GM12878 (cell line): Measurements from ENCODE around the gene CALB2. TPM values are rescaled to one million over a fixed set of nuclear protein-coding genes. Genes with fewer than 3 reads are reported as not detected.

Experiments used
- ATAC-seq: fragments of 200-7000 bp; cut with Tn5 transposase; 3 replicates; pipeline ENCODE4 v1.9.1; 2020; ENCODE audit warnings: mild to moderate bottlenecking, moderate library complexity
- BruUV-seq: library from RNA; stranded (reverse); fragments of 400-500 nt; replicated peaks from 2 replicates; lab custom pipeline; 2021; lab: Mats Ljungman, UMichigan
- CTCF ChIA-PET: fragments of 300-600 bp; sonication (Branson Sonifier 250); formaldehyde crosslinking; extraction: SDS; loops from one replicate; lab custom pipeline; 2021; ENCODE audit warnings: inconsistent platforms; lab: Yijun Ruan, JAX
- POLR2A ChIA-PET: fragments of 350-600 bp; formaldehyde crosslinking; extraction: SDS; loops from one replicate; lab custom pipeline; 2021; ENCODE audit warnings: inconsistent platforms; lab: Charles Lee
- RAD21 ChIA-PET: fragments of 300-600 bp; sonication (Branson Sonifier 250); formaldehyde crosslinking; loops from one replicate; lab custom pipeline; 2023; ENCODE audit warnings: antibody characterized with exemption; ENCODE audit not compliant: unreplicated experiment; lab: Charles Lee
- SMC1A ChIA-PET: fragments of 300-600 bp; sonication (Branson Sonifier 250); formaldehyde crosslinking; loops from one replicate; lab custom pipeline; 2023; ENCODE audit not compliant: unreplicated experiment, uncharacterized antibody; lab: Charles Lee
- DNase-seq: peaks from one replicate; pipeline ENCODE4 v3.0.0-alpha.2; 2011; ENCODE audit warnings: low read depth, low spot score
- FAIRE-seq: peaks from 3 replicates; lab custom pipeline; 2011; peaks lifted over from hg19 to GRCh38; lab: Jason Lieb, UNC
- H2AFZ ChIP-seq: 2 replicates; pipeline ENCODE4 v1.6.0; 2011; ENCODE audit warnings: low read depth, low read length, control low read depth; ENCODE audit not compliant: control insufficient read depth
- H3K27ac ChIP-seq: 2 replicates; pipeline ENCODE4 v1.5.1; 2011; ENCODE audit warnings: control low read depth; ENCODE audit not compliant: control insufficient read depth, insufficient read depth
- H3K27me3 ChIP-seq, 2 experiments: replicated peaks in 1 of 2; 2 replicates each; pipeline versions ENCODE4 v1.6.0 to v1.6.1; 2011; ENCODE audit warnings: low read length in 1 of 2; ENCODE audit not compliant: control insufficient read depth in 2 of 2, insufficient read depth in 2 of 2
- H3K36me3 ChIP-seq, 2 experiments: 2 replicates each; pipeline ENCODE4 v1.5.1; 2011; ENCODE audit warnings: low read length in 1 of 2; ENCODE audit not compliant: control insufficient read depth in 2 of 2, insufficient read depth in 2 of 2
- H3K4me1 ChIP-seq: 2 replicates; pipeline ENCODE4 v1.6.1; 2011; ENCODE audit warnings: mild to moderate bottlenecking, low read length, moderate library complexity, mixed read lengths; ENCODE audit not compliant: control insufficient read depth, insufficient read depth
- H3K4me2 ChIP-seq: 2 replicates; pipeline ENCODE4 v1.6.0; 2011; ENCODE audit warnings: control low read depth; ENCODE audit not compliant: control insufficient read depth, insufficient read depth
- H3K4me3 ChIP-seq: fragments of 200-600 bp; sonication (generic); 2 replicates; pipeline ENCODE4 v1.5.1; 2016
- H3K79me2 ChIP-seq: 2 replicates; pipeline ENCODE4 v1.6.0; 2011; ENCODE audit warnings: low read length; ENCODE audit not compliant: control insufficient read depth, insufficient read depth
- H3K9ac ChIP-seq: 2 replicates; pipeline ENCODE4 v1.8.0; 2011; ENCODE audit warnings: low read length, control low read depth, mixed read lengths; ENCODE audit not compliant: control insufficient read depth, insufficient read depth
- H3K9me3 ChIP-seq: replicated peaks from 3 replicates; pipeline ENCODE4 v1.5.1; 2011; ENCODE audit warnings: mild to moderate bottlenecking, low read length; ENCODE audit not compliant: control insufficient read depth, insufficient read depth
- H4K20me1 ChIP-seq: 2 replicates; pipeline ENCODE4 v1.6.0; 2011; ENCODE audit not compliant: control insufficient read depth, insufficient read depth
- ASH2L ChIP-seq: fragments of 300-600, 200-600 bp; sonication (generic); IDR thresholded peaks from 2 replicates; pipeline ENCODE4 v1.6.1; 2017; ENCODE audit warnings: low read depth, mild to moderate bottlenecking, borderline replicate concordance
- ATF2 ChIP-seq: IDR thresholded peaks from 2 replicates; pipeline ENCODE4 v1.6.1; 2012; ENCODE audit warnings: low read length, inconsistent platforms
- CHD1 ChIP-seq: IDR thresholded peaks from 2 replicates; pipeline ENCODE4 v1.6.1; 2012; ENCODE audit warnings: low read depth, low read length, improper control_type of control experiment
- EP300 ChIP-seq, 2 experiments: fragments of 150-350 bp in 1 of 2; IDR thresholded peaks; 2 replicates each; pipeline ENCODE4 v1.6.1; 2011 to 2012; ENCODE audit warnings: low read depth in 2 of 2, low read length in 2 of 2, borderline replicate concordance in 1 of 2, improper control_type of control experiment in 1 of 2, inconsistent platforms in 1 of 2; ENCODE audit not compliant: control insufficient read depth in 1 of 2
- ETV6 ChIP-seq, 2 experiments: fragments of 450-650 bp in 1 of 2; IDR thresholded peaks in 1 of 2; conservative IDR thresholded peaks in 1 of 2; 2 replicates each; pipeline ENCODE4 v1.6.1; 2014; ENCODE audit warnings: antibody characterized with exemption in 1 of 2, borderline replicate concordance in 1 of 2, low read depth in 1 of 2, mild to moderate bottlenecking in 1 of 2, moderate library complexity in 1 of 2
- GATAD2B ChIP-seq: fragments of 450-650 bp; conservative IDR thresholded peaks from 2 replicates; pipeline ENCODE4 v1.6.1; 2017; ENCODE audit warnings: low read depth, mild to moderate bottlenecking, moderate library complexity
- JUND ChIP-seq: IDR thresholded peaks from 2 replicates; pipeline ENCODE4 v1.6.1; 2012; ENCODE audit warnings: low read depth, mild to moderate bottlenecking, low read length, improper control_type of control experiment, moderate library complexity
- NFYB ChIP-seq: IDR thresholded peaks from 2 replicates; pipeline ENCODE4 v1.6.1; 2011; ENCODE audit warnings: low read depth, mild to moderate bottlenecking, low read length, improper control_type of control experiment, moderate library complexity; ENCODE audit not compliant: insufficient read depth
- RBBP5 ChIP-seq: fragments of 200-600 bp; sonication (generic); conservative IDR thresholded peaks from 2 replicates; pipeline ENCODE4 v1.6.1; 2016
- RELB ChIP-seq: fragments of 450-650 bp; IDR thresholded peaks from 2 replicates; pipeline ENCODE4 v1.6.1; 2017; ENCODE audit warnings: low read depth, mild to moderate bottlenecking, moderate library complexity
- ZBED1 ChIP-seq: IDR thresholded peaks from 2 replicates; pipeline ENCODE4 v1.6.1; 2016; ENCODE audit warnings: borderline replicate concordance
- ZNF622 ChIP-seq: fragments of 450-650 bp; IDR thresholded peaks from 2 replicates; pipeline ENCODE4 v1.6.1; 2017; ENCODE audit warnings: mild to moderate bottlenecking, inconsistent platforms
- WGBS: methylation state at CpG from one replicate; pipeline ENCODE4 v1.1.6; 2016; ENCODE audit warnings: low lambda C conversion rate; ENCODE audit not compliant: insufficient replicate concordance, insufficient coverage; ENCODE audit errors: missing lambda C conversion rate; 5-methylcytosine and 5-hydroxymethylcytosine counted together
- in situ Hi-C: fragments of 300-500 bp; cut with MboI; formaldehyde crosslinking; loops from 9 replicates; pipeline ENCODE4 v1.14.3; 2018; ENCODE audit warnings: mixed read lengths
- intact Hi-C: fragments of 100-400 bp; cut with micrococcal nuclease; formaldehyde crosslinking; loops from one replicate; pipeline ENCODE4 v1.14.2; 2022; ENCODE audit not compliant: unreplicated experiment
- polyA plus RNA-seq, 11 experiments: library from polyadenylated mRNA; depleted of rRNA in 4 of 11; unstranded in 6 of 11; stranded (reverse) in 5 of 11; fragments of >200 nt; fragmentation: Nextera tagmentation in 4 of 11; fragmentation: Illumina TruSeq in 1 of 11; extraction: Ambion mirVana in 4 of 11; extraction: Trizol in 1 of 11; gene quantifications; 1 replicate in 1 of 11; 2 replicates in 10 of 11; pipeline versions ENCODE4 v1.2.1 to v1.2.3, GENCODE V29; 2011 to 2016; ENCODE audit warnings: inconsistent platforms in 2 of 11, missing spikeins in 2 of 11, low read depth in 1 of 11
- total RNA-seq, 4 experiments: library from RNA; depleted of rRNA in 3 of 4; stranded (reverse); fragments of >200 nt in 3 of 4; fragmentation: Illumina TruSeq in 1 of 4; extraction: Trizol in 1 of 4; gene quantifications; 2 replicates each; pipeline versions ENCODE4 v1.2.1 to v1.2.3, GENCODE V29; 2013 to 2021

The CALB2 gene
- total and polyA plus RNA-seq, 10 of the 15 experiments (the other 5 are each of a cell fraction or from before 2014, with no cell fraction given), result not detected

DNA sequence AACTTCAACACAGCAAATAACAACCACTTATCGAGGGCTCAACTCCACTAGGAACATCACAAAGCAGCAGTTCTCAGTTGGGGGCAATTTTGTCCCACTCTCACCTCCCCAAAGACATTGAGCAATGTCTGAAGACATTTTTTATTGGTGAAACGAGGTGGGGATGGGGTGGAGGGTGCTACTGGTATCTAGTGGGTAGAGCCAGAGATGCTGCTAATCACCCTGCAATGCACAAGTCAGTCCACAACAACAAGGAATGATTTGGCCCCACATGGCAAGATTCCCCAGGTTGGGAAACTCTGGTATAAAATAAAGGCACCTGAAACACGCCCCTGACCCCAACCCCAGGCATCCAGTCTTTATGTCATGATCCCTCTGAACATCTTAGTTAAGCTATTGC, 50.0 kb downstream of the CALB2 start:
- POLR2A ChIA-PET, result no interaction called here
- no peak overlapping the region for H3K9ac ChIP-seq
- CTCF ChIA-PET, result interaction anchor here (1.0 to 6.8 kb wide), 4 partner anchors 14 to 201 kb away, joined by 5 to 80 read pairs (median 8); no protein-coding TSS in a partner anchor
- ATAC-seq (no peak), FAIRE-seq (no peak), DNase-seq (no peak)
- H3K27ac ChIP-seq, result no peak overlapping the region
- no peaks in the 10 kb centered on the region for H4K20me1 ChIP-seq
- SMC1A ChIA-PET, result interaction anchor here (5.0 to 6.9 kb wide), 2 partner anchors 91 to 202 kb away, joined by 42 to 75 read pairs; no protein-coding TSS in a partner anchor
- no peak overlapping the region for H2AFZ ChIP-seq
- no peaks in the 10 kb centered on the region for H3K4me1 ChIP-seq
- RAD21 ChIA-PET, result no interaction called here
- H3K4me3 ChIP-seq, result no peak overlapping the region
- H3K36me3 ChIP-seq, result no peaks in the 10 kb centered on the region
- H3K9me3 ChIP-seq, result no peaks in the 10 kb centered on the region; the same call in 2 of the 3 replicates
- intact Hi-C loops, result no loop called here
- no peak for TF ChIP-seq JUND
- in situ Hi-C loops, result no loop called here
- peaks cover 0 to 7% of the 10 kb centered on the region in 2 experiments; a peak in 2 of 4 replicates for H3K27me3 ChIP-seq
- H3K79me2 ChIP-seq, result no peaks in the 10 kb centered on the region
- H3K4me2 ChIP-seq, result no peak overlapping the region
- WGBS, result 0% methylated on average over 3 of the region's 3 CpGs
- no TSS peak for BruUV-seq

DNA sequence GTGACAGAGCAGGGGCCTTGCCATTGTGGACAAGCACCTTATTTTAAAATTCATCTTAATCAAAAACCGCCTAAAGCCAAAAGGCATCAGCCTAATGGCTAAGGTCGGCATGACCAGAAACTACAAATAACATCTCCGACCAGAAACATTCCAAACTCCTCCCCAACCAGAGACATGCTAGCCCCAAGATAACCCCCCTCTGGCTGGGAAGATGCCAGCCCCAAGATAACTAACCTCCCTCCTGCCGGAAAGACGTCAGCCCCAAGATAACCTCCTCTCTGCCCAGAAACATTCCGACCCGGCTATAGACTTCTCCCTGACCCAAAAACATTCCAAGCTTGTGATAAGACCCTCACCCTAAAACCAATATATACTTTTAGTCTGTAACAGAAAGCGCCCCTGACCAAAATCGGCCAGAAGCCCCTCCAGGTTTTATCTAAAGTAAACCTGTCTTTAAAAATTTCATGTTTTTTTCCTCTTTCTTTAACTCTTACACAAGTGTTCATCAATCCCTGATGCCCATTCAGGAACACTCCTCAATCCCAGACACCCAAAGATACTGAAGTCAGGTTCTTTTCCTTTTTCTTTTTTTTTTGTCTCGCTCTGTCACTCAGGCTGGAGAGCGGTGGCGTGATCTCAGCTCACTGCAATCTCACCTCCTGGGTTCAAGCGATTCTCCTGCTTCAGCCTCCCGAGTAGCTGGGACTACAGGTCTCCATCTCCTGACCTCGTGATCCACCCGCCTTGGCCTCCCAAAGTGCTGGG, 50.7 kb downstream of the CALB2 start:
- Histone ChIP-seq H3K4me1 (no peaks in the 10 kb centered on the region), H3K79me2 (no peaks in the 10 kb centered on the region), H3K9me3 (no peaks in the 10 kb centered on the region; the same call in 2 of the 3 replicates), H3K36me3 (no peaks in the 10 kb centered on the region), H3K27ac (no peak overlapping the region), H3K4me2 (no peak overlapping the region), H4K20me1 (no peaks in the 10 kb centered on the region), H3K4me3 (no peak overlapping the region), H3K27me3 (peaks cover 0 to 7% of the 10 kb centered on the region in 2 experiments; a peak in 2 of 4 replicates), H3K9ac (no peak overlapping the region), H2AFZ (no peak overlapping the region)
- no peak for DNase-seq
- SMC1A ChIA-PET, result interaction anchor here (5.0 to 6.9 kb wide), 2 partner anchors 90 to 201 kb away, joined by 42 to 75 read pairs; no protein-coding TSS in a partner anchor
- ATAC-seq, result no peak
- intact Hi-C loops (no loop called here), in situ Hi-C loops (no loop called here)
- BruUV-seq, result no TSS peak
- FAIRE-seq, result no peak
- 48% methylated on average over 16 of the region's 16 CpGs for WGBS
- CTCF ChIA-PET, result interaction anchor here (1.7 to 6.8 kb wide), 4 partner anchors 90 to 200 kb away, joined by 6 to 164 read pairs (median 45); no protein-coding TSS in a partner anchor
- RAD21 ChIA-PET, result no interaction called here
- POLR2A ChIA-PET, result no interaction called here
- TF ChIP-seq ATF2 (no peak), NFYB (no peak), ZNF622 (no peak), CHD1 (no peak), ETV6 (conservative IDR thresholded peaks at IDR 0.05 in 1 of 2, IDR thresholded peaks at IDR 0.05 in 1 of 2; ENCODE audit: borderline replicate concordance in 1 of 2, low read depth in 1 of 2) (no peak), ASH2L (no peak), GATAD2B (no peak), EP300 (IDR thresholded peaks at IDR 0.05; ENCODE audit: borderline replicate concordance in 1 of 2, control insufficient read depth in 1 of 2, low read depth in 2 of 2, low read length in 2 of 2) (no peak), RBBP5 (no peak), ZBED1 (no peak), RELB (no peak)
